ENCODE results near the gene RANBP3. TPM values are rescaled to one million over a fixed set of nuclear protein-coding genes. Genes with fewer than 3 reads are reported as not detected.

Gene RANBP3
- total RNA-seq, 1 donor from 2014 or later = 25.0 TPM

- Histone ChIP-seq H3K4me3 (ENCODE audit: low read depth, low read length) (no peak overlapping the region), H3K36me3 (ENCODE audit: control insufficient read depth, insufficient read depth, low read length) (peaks cover 50% of the 10 kb centered on the region), H3K27me3 (ENCODE audit: control insufficient read depth, insufficient read depth, low read length) (no peaks in the 10 kb centered on the region)
- DNase-seq (ENCODE audit: low read depth) (no peak), FAIRE-seq (no peak)
- TF ChIP-seq, protein P1, sequence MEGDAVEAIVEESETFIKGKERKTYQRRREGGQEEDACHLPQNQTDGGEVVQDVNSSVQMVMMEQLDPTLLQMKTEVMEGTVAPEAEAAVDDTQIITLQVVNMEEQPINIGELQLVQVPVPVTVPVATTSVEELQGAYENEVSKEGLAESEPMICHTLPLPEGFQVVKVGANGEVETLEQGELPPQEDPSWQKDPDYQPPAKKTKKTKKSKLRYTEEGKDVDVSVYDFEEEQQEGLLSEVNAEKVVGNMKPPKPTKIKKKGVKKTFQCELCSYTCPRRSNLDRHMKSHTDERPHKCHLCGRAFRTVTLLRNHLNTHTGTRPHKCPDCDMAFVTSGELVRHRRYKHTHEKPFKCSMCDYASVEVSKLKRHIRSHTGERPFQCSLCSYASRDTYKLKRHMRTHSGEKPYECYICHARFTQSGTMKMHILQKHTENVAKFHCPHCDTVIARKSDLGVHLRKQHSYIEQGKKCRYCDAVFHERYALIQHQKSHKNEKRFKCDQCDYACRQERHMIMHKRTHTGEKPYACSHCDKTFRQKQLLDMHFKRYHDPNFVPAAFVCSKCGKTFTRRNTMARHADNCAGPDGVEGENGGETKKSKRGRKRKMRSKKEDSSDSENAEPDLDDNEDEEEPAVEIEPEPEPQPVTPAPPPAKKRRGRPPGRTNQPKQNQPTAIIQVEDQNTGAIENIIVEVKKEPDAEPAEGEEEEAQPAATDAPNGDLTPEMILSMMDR (IDR thresholded peaks at IDR 0.05; ENCODE audit: insufficient read depth, low read length, severe bottlenecking) = no peak
Measured at GRCh38 chr19:5922161-5922545, 55.8 kb downstream of the RANBP3 start.

DNA sequence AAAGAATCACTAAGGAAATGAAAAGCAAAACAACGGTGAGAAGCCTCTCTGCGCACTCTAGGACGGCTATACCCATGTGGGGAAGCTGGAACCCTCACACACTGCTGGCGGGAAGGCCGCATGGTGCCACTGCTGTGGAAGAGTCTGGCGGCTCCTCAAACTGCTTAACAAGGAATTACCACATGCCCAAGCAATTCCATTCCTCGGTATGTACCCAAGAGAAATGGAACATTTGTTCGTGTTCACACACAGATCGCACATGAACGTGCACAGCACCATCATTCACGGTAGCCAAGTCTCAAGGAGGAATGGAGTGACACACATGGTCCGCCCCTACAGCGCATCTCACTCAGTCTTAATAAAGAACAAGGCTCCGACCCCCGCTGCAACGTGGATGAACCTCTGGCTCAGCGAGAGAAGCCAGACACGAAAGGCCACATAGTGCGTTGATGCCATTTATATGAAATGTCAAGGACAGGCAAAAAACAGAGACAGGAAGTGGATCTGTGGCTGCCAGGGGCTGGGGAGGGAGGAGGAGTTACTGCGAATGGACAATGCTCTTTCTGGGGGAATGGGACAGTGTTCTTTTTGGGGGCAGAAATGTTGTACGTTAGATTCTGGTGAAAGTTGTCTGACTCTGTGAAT, 56.3 kb downstream of the RANBP3 start:
- DNase-seq (ENCODE audit: low read depth) = no peak
- no peak for FAIRE-seq
- H3K36me3 ChIP-seq (ENCODE audit: control insufficient read depth, insufficient read depth, low read length) = peaks cover 47% of the 10 kb centered on the region

GRCh38 chr19:5918463-5919079, 59.4 kb downstream of the RANBP3 start:
- TF ChIP-seq, protein P1 (IDR thresholded peaks at IDR 0.05; ENCODE audit: insufficient read depth, low read length, severe bottlenecking) = no peak
- FAIRE-seq (no peak), DNase-seq (ENCODE audit: low read depth) (no peak)
- H3K27me3 ChIP-seq (ENCODE audit: control insufficient read depth, insufficient read depth, low read length) = no peaks in the 10 kb centered on the region
- H3K4me3 ChIP-seq (ENCODE audit: low read depth, low read length) = no peak overlapping the region
- peaks cover 25% of the 10 kb centered on the region for H3K36me3 ChIP-seq (ENCODE audit: control insufficient read depth, insufficient read depth, low read length)

More for the DNA sequence above, 56.3 kb downstream of the RANBP3 start:
- Histone ChIP-seq H3K27me3 (ENCODE audit: control insufficient read depth, insufficient read depth, low read length) (no peaks in the 10 kb centered on the region), H3K4me3 (ENCODE audit: low read depth, low read length) (no peak overlapping the region)
- TF ChIP-seq, protein P1 (IDR thresholded peaks at IDR 0.05; ENCODE audit: insufficient read depth, low read length, severe bottlenecking) = no peak

- no peak overlapping the region for H3K4me3 ChIP-seq (ENCODE audit: low read depth, low read length)
- H3K36me3 ChIP-seq (ENCODE audit: control insufficient read depth, insufficient read depth, low read length) = peaks cover 25% of the 10 kb centered on the region
- no peak for DNase-seq (ENCODE audit: low read depth)
- H3K27me3 ChIP-seq (ENCODE audit: control insufficient read depth, insufficient read depth, low read length) = no peaks in the 10 kb centered on the region
- FAIRE-seq = no peak
- TF ChIP-seq, protein P1 (IDR thresholded peaks at IDR 0.05; ENCODE audit: insufficient read depth, low read length, severe bottlenecking) = no peak
Measured at GRCh38 chr19:5917431-5918107, 60.4 kb downstream of the RANBP3 start.

- no peak for DNase-seq (ENCODE audit: low read depth)
- H3K36me3 ChIP-seq (ENCODE audit: control insufficient read depth, insufficient read depth, low read length) = peaks cover 25% of the 10 kb centered on the region
- no peaks in the 10 kb centered on the region for H3K27me3 ChIP-seq (ENCODE audit: control insufficient read depth, insufficient read depth, low read length)
- H3K4me3 ChIP-seq (ENCODE audit: low read depth, low read length) = no peak overlapping the region
- no peak for FAIRE-seq
- TF ChIP-seq, protein P1 (IDR thresholded peaks at IDR 0.05; ENCODE audit: insufficient read depth, low read length, severe bottlenecking) = no peak
Measured at GRCh38 chr19:5916181-5916708, 61.7 kb downstream of the RANBP3 start.
